ENCODE measurements around the gene HCRTR1.

DNA sequence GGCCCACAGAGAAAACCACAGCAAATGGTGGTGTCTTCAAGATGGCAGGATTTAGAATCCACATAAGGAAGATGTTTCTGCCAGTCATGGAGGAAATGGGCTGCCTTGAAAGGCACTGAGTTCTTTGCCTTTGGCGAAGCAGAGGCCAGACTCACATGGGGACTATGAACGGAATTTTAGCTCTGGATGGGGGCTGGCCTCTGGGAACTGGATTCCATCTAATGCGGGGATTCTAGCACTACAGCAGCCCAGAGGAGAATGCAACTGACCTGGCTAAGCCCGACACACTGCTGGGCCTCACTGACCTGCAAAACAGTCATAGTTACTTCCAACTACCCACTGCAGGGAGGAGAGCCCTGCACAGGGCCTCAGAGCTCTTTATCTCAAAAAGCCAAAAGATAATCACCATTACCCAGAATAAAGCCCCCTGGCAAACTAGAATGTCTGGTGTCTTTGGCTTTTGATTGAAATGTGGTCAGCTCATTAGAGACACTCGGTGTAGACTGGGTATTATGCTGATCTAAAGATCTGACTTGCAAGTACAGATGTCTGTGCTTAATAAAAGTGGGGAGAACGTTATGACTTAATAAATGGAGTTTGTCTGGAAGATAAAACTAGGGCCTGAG lies 11.6 kb downstream of the HCRTR1 start:
- TF ChIP-seq POLR2AphosphoS5 (IDR thresholded peaks at IDR 0.05; ENCODE audit: low read depth, low read length) (no peak), TAF1 (IDR thresholded peaks at IDR 0.05; ENCODE audit: low read depth, low read length) (no peak), POLR2A (IDR thresholded peaks at IDR 0.05; ENCODE audit: low read depth, low read length) (no peak)
